ENCODE results near the gene ERN1. TPM values are rescaled to one million over a fixed set of nuclear protein-coding genes. Genes with fewer than 3 reads are reported as not detected.
A peak's percentile ranks its signal among the peaks of the same experiment; 100 is the strongest.

ERN1 gene
- total and polyA plus RNA-seq, 2 of the 13 experiments (the other 11 are each of a cell fraction or from before 2014, with no cell fraction given): 6.0 to 12.7 TPM

- TF ChIP-seq RXRB (CRISPR knock-in tag; IDR thresholded peaks at IDR 0.05; ENCODE audit: borderline replicate concordance) (peak; percentile 40; the same call in 1 of the 2 replicates), ZNF280D (CRISPR knock-in tag; IDR thresholded peaks at IDR 0.05) (0 out of 2 replicates have a peak, but pooled peaks have one; percentile 37), KLF16 (CRISPR knock-in tag; IDR thresholded peaks at IDR 0.05) (peak in 1 of 2 experiments; percentile 40; a peak in 1 of 4 replicates), CCAR2 (optimal IDR thresholded peaks at IDR 0.05; ENCODE audit: low read depth, low read length) (no peak), LBX2 (CRISPR knock-in tag; IDR thresholded peaks at IDR 0.05; ENCODE audit: borderline replicate concordance) (no peak), KDM1A (CRISPR knock-in tag; IDR thresholded peaks at IDR 0.05) (peak; percentile 59; the same call in 1 of the 2 replicates), KMT2A (CRISPR knock-in tag; IDR thresholded peaks at IDR 0.05) (no peak), SP5 (CRISPR knock-in tag; IDR thresholded peaks at IDR 0.05; ENCODE audit: borderline replicate concordance, low read depth) (no peak), SAP130 (CRISPR knock-in tag; IDR thresholded peaks at IDR 0.05; ENCODE audit: low read depth) (peak; percentile 80), GATAD2A (CRISPR knock-in tag; IDR thresholded peaks at IDR 0.05) (peak; percentile 84), HOXA3 (CRISPR knock-in tag; IDR thresholded peaks at IDR 0.05) (no peak), HDAC2 (CRISPR knock-in tag; IDR thresholded peaks at IDR 0.05) (peak; percentile 73), ZNF263 (CRISPR knock-in tag; IDR thresholded peaks at IDR 0.05) (no peak)
- TF ChIP-seq, protein P1, sequence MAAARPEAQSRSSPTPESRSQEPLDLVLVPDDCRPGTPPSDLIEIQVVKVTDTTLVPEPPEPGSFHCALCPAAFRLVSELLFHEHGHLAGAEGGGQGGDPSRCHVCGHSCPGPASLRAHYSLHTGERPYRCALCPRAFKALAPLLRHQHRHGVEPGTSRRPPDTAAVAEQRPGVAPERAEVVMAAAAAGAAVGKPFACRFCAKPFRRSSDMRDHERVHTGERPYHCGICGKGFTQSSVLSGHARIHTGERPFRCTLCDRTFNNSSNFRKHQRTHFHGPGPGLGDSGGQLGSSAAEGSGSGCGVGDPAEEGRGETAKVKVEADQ (CRISPR knock-in tag; IDR thresholded peaks at IDR 0.05; ENCODE audit: borderline replicate concordance): 0 out of 2 replicates have a peak, but pooled peaks have one; percentile 31
- TF ChIP-seq, protein P2, sequence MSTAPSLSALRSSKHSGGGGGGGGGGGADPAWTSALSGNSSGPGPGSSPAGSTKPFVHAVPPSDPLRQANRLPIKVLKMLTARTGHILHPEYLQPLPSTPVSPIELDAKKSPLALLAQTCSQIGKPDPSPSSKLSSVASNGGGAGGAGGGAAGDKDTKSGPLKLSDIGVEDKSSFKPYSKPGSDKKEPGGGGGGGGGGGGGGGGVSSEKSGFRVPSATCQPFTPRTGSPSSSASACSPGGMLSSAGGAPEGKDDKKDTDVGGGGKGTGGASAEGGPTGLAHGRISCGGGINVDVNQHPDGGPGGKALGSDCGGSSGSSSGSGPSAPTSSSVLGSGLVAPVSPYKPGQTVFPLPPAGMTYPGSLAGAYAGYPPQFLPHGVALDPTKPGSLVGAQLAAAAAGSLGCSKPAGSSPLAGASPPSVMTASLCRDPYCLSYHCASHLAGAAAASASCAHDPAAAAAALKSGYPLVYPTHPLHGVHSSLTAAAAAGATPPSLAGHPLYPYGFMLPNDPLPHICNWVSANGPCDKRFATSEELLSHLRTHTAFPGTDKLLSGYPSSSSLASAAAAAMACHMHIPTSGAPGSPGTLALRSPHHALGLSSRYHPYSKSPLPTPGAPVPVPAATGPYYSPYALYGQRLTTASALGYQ (CRISPR knock-in tag; IDR thresholded peaks at IDR 0.05): peak; percentile 33; the same call in 1 of the 2 replicates
- TF ChIP-seq, protein P3, sequence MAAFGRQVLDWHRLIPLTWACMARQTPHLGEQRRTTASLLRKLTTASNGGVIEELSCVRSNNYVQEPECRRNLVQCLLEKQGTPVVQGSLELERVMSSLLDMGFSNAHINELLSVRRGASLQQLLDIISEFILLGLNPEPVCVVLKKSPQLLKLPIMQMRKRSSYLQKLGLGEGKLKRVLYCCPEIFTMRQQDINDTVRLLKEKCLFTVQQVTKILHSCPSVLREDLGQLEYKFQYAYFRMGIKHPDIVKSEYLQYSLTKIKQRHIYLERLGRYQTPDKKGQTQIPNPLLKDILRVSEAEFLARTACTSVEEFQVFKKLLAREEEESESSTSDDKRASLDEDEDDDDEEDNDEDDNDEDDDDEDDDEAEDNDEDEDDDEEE (CRISPR knock-in tag; IDR thresholded peaks at IDR 0.05): no peak
- TF ChIP-seq, protein P4, sequence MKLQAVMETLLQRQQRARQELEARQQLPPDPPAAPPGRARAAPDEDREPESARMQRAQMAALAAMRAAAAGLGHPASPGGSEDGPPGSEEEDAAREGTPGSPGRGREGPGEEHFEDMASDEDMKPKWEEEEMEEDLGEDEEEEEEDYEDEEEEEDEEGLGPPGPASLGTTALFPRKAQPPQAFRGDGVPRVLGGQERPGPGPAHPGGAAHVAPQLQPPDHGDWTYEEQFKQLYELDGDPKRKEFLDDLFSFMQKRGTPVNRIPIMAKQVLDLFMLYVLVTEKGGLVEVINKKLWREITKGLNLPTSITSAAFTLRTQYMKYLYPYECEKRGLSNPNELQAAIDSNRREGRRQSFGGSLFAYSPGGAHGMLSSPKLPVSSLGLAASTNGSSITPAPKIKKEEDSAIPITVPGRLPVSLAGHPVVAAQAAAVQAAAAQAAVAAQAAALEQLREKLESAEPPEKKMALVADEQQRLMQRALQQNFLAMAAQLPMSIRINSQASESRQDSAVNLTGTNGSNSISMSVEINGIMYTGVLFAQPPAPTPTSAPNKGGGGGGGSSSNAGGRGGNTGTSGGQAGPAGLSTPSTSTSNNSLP (IDR thresholded peaks at IDR 0.05; ENCODE audit: low read depth, low read length): peak; percentile 70
- TF ChIP-seq, protein P5, sequence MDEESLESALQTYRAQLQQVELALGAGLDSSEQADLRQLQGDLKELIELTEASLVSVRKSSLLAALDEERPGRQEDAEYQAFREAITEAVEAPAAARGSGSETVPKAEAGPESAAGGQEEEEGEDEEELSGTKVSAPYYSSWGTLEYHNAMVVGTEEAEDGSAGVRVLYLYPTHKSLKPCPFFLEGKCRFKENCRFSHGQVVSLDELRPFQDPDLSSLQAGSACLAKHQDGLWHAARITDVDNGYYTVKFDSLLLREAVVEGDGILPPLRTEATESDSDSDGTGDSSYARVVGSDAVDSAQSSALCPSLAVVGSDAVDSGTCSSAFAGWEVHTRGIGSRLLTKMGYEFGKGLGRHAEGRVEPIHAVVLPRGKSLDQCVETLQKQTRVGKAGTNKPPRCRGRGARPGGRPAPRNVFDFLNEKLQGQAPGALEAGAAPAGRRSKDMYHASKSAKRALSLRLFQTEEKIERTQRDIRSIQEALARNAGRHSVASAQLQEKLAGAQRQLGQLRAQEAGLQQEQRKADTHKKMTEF (CRISPR knock-in tag; IDR thresholded peaks at IDR 0.05): 0 out of 2 replicates have a peak, but pooled peaks have one; percentile 40
These were observed 9.7 kb downstream of the ERN1 start (continued) for GRCh38 chr17:64120159-64120810.

All from HepG2 (cell line).